HG03064 (cell line): Measurements from ENCODE around the gene DGKD.

ENCODE experiments used
- ATAC-seq: cut with Tn5 transposase; IDR thresholded peaks from one replicate; pipeline ENCODE4 v1.9.1; 2021; ENCODE audit warnings: low read depth; ENCODE audit not compliant: unreplicated experiment

DGKD gene

GRCh38 chr2:233423552-233423860 lies 69.2 kb downstream of the DGKD start:
- no peak for ATAC-seq

- ATAC-seq = no peak
Measured at GRCh38 chr2:233424154-233424951, 70.1 kb downstream of the DGKD start.

GRCh38 chr2:233426619-233427342 lies 72.5 kb downstream of the DGKD start:
- no peak for ATAC-seq

GRCh38 chr2:233428008-233428407 lies 73.7 kb downstream of the DGKD start:
- ATAC-seq = no peak

- ATAC-seq = no peak
Measured at GRCh38 chr2:233428438-233428837, 74.1 kb downstream of the DGKD start.

- no peak for ATAC-seq
Measured at GRCh38 chr2:233429175-233429897, 75.0 kb downstream of the DGKD start.

- no peak for ATAC-seq
Measured at GRCh38 chr2:233430081-233430480, 75.8 kb downstream of the DGKD start.

- ATAC-seq = no peak
Measured at GRCh38 chr2:233430651-233431050, 76.4 kb downstream of the DGKD start.

- ATAC-seq = no peak
Measured at GRCh38 chr2:233433029-233433428, 78.7 kb downstream of the DGKD start.

- no peak for ATAC-seq
Measured at GRCh38 chr2:233433794-233434193, 79.5 kb downstream of the DGKD start.

GRCh38 chr2:233434666-233435330 lies 80.5 kb downstream of the DGKD start:
- ATAC-seq = no peak

- ATAC-seq = no peak
Measured at GRCh38 chr2:233435436-233436190, 81.3 kb downstream of the DGKD start.

GRCh38 chr2:233436191-233436581 lies 81.9 kb downstream of the DGKD start:
- no peak for ATAC-seq

GRCh38 chr2:233436691-233437438 lies 82.6 kb downstream of the DGKD start:
- no peak for ATAC-seq

- ATAC-seq = no peak
Measured at GRCh38 chr2:233437439-233437955, 83.2 kb downstream of the DGKD start.

- no peak for ATAC-seq
Measured at GRCh38 chr2:233438573-233439147, 84.4 kb downstream of the DGKD start.

- ATAC-seq = no peak
Measured at GRCh38 chr2:233439191-233439590, 84.9 kb downstream of the DGKD start.

GRCh38 chr2:233440314-233440713 lies 86.0 kb downstream of the DGKD start:
- ATAC-seq = no peak

GRCh38 chr2:233440714-233441113 lies 86.4 kb downstream of the DGKD start:
- no peak for ATAC-seq
